ENCODE results near the gene OLFML3.
"Not testable (repeated sequence)": the region's sequence is repeated elsewhere in the genome, so short reads cannot be mapped to it uniquely, and the experiment has no call there.

Gene OLFML3

GRCh38 chr1:113993072-113993471 is 13.8 kb downstream of the OLFML3 start:
- WGBS, 2 experiments (ENCODE audit: insufficient coverage in 2 of 2) = 98% methylated on average over 5 of the region's 5 CpGs
- Histone ChIP-seq H3K4me1 (ENCODE audit: control insufficient read depth, insufficient read depth, low read length, poor library complexity, severe bottlenecking) (no peaks in the 10 kb centered on the region), H3K27ac (ENCODE audit: low read depth, low read length, severe bottlenecking) (no peak overlapping the region), H3K4me3 (ENCODE audit: extremely low read depth, insufficient read depth, low read length, poor library complexity, severe bottlenecking) (no peak overlapping the region), H3K36me3 (ENCODE audit: control insufficient read depth, insufficient read depth, low read length) (no peaks in the 10 kb centered on the region), H3K9me3 (ENCODE audit: control insufficient read depth, low read length) (peaks cover 11% of the 10 kb centered on the region)

- Histone ChIP-seq H3K27ac (ENCODE audit: low read depth, low read length, severe bottlenecking) (no peak overlapping the region), H3K4me1 (ENCODE audit: control insufficient read depth, insufficient read depth, low read length, poor library complexity, severe bottlenecking) (no peaks in the 10 kb centered on the region), H3K4me3 (ENCODE audit: extremely low read depth, insufficient read depth, low read length, poor library complexity, severe bottlenecking) (no peak overlapping the region), H3K36me3 (ENCODE audit: control insufficient read depth, insufficient read depth, low read length) (no peaks in the 10 kb centered on the region), H3K9me3 (ENCODE audit: control insufficient read depth, low read length) (peaks cover 11% of the 10 kb centered on the region)
- WGBS, 2 experiments (ENCODE audit: insufficient coverage in 2 of 2) = 82 to 94% methylated on average over 2 of the region's 2 CpGs
These were observed 14.5 kb downstream of the OLFML3 start for GRCh38 chr1:113993766-113994165.

- H3K4me3 ChIP-seq (ENCODE audit: extremely low read depth, insufficient read depth, low read length, poor library complexity, severe bottlenecking) = no peak overlapping the region
- 83% methylated on average over 1 of the region's 2 CpGs; no CpG with 5 or more reads in 1 of the 2 experiments for WGBS, 2 experiments (ENCODE audit: insufficient coverage in 2 of 2)
- no peak overlapping the region for H3K27ac ChIP-seq (ENCODE audit: low read depth, low read length, severe bottlenecking)
- no peaks in the 10 kb centered on the region for H3K4me1 ChIP-seq (ENCODE audit: control insufficient read depth, insufficient read depth, low read length, poor library complexity, severe bottlenecking)
- H3K9me3 ChIP-seq (ENCODE audit: control insufficient read depth, low read length) = peaks cover 11% of the 10 kb centered on the region
- no peaks in the 10 kb centered on the region for H3K36me3 ChIP-seq (ENCODE audit: control insufficient read depth, insufficient read depth, low read length)
These were observed 16.1 kb downstream of the OLFML3 start for GRCh38 chr1:113995382-113995781.

- Histone ChIP-seq H3K27ac (ENCODE audit: low read depth, low read length, severe bottlenecking) (no peak overlapping the region), H3K4me3 (ENCODE audit: extremely low read depth, insufficient read depth, low read length, poor library complexity, severe bottlenecking) (no peak overlapping the region), H3K9me3 (ENCODE audit: control insufficient read depth, low read length) (peaks cover 11% of the 10 kb centered on the region), H3K36me3 (ENCODE audit: control insufficient read depth, insufficient read depth, low read length) (no peaks in the 10 kb centered on the region), H3K4me1 (ENCODE audit: control insufficient read depth, insufficient read depth, low read length, poor library complexity, severe bottlenecking) (peaks cover 10% of the 10 kb centered on the region)
- WGBS, 2 experiments (ENCODE audit: insufficient coverage in 2 of 2) = 60 to 95% methylated on average over 1 to 4 of the region's 4 CpGs
These were observed 19.1 kb downstream of the OLFML3 start for GRCh38 chr1:113998361-113998760.

- no peak overlapping the region for H3K4me3 ChIP-seq (ENCODE audit: extremely low read depth, insufficient read depth, low read length, poor library complexity, severe bottlenecking)
- H3K9me3 ChIP-seq (ENCODE audit: control insufficient read depth, low read length) = peaks cover 11% of the 10 kb centered on the region
- peaks cover 16% of the 10 kb centered on the region for H3K4me1 ChIP-seq (ENCODE audit: control insufficient read depth, insufficient read depth, low read length, poor library complexity, severe bottlenecking)
- H3K27ac ChIP-seq (ENCODE audit: low read depth, low read length, severe bottlenecking) = no peak overlapping the region
- WGBS, 2 experiments (ENCODE audit: insufficient coverage in 2 of 2) = no CpG with 5 or more reads among the region's 2 CpGs
- no peaks in the 10 kb centered on the region for H3K36me3 ChIP-seq (ENCODE audit: control insufficient read depth, insufficient read depth, low read length)
These were observed 20.0 kb downstream of the OLFML3 start for GRCh38 chr1:113999233-113999632.

GRCh38 chr1:113999799-114000198 is 20.5 kb downstream of the OLFML3 start:
- Histone ChIP-seq H3K36me3 (ENCODE audit: control insufficient read depth, insufficient read depth, low read length) (no peaks in the 10 kb centered on the region), H3K4me1 (ENCODE audit: control insufficient read depth, insufficient read depth, low read length, poor library complexity, severe bottlenecking) (peaks cover 16% of the 10 kb centered on the region), H3K27ac (ENCODE audit: low read depth, low read length, severe bottlenecking) (no peak overlapping the region), H3K4me3 (ENCODE audit: extremely low read depth, insufficient read depth, low read length, poor library complexity, severe bottlenecking) (no peak overlapping the region), H3K9me3 (ENCODE audit: control insufficient read depth, low read length) (peaks cover 8% of the 10 kb centered on the region)
- no CpG with 5 or more reads among the region's 2 CpGs for WGBS, 2 experiments (ENCODE audit: insufficient coverage in 2 of 2)

GRCh38 chr1:114000406-114000805 is 21.1 kb downstream of the OLFML3 start:
- Histone ChIP-seq H3K27ac (ENCODE audit: low read depth, low read length, severe bottlenecking) (no peak overlapping the region), H3K9me3 (ENCODE audit: control insufficient read depth, low read length) (peaks cover 2% of the 10 kb centered on the region), H3K36me3 (ENCODE audit: control insufficient read depth, insufficient read depth, low read length) (no peaks in the 10 kb centered on the region), H3K4me1 (ENCODE audit: control insufficient read depth, insufficient read depth, low read length, poor library complexity, severe bottlenecking) (peaks cover 16% of the 10 kb centered on the region), H3K4me3 (ENCODE audit: extremely low read depth, insufficient read depth, low read length, poor library complexity, severe bottlenecking) (no peak overlapping the region)

GRCh38 chr1:114002492-114003239 is 23.4 kb downstream of the OLFML3 start:
- Histone ChIP-seq H3K9me3 (ENCODE audit: control insufficient read depth, low read length) (peaks cover 3% of the 10 kb centered on the region), H3K27ac (ENCODE audit: low read depth, low read length, severe bottlenecking) (peak overlapping the region; percentile 45), H3K36me3 (ENCODE audit: control insufficient read depth, insufficient read depth, low read length) (no peaks in the 10 kb centered on the region), H3K4me3 (ENCODE audit: extremely low read depth, insufficient read depth, low read length, poor library complexity, severe bottlenecking) (no peak overlapping the region), H3K4me1 (ENCODE audit: control insufficient read depth, insufficient read depth, low read length, poor library complexity, severe bottlenecking) (peaks cover 16% of the 10 kb centered on the region)
- 61 to 66% methylated on average over 14 to 15 of the region's 15 CpGs for WGBS, 2 experiments (ENCODE audit: insufficient coverage in 2 of 2)

- no peaks in the 10 kb centered on the region for H3K36me3 ChIP-seq (ENCODE audit: control insufficient read depth, insufficient read depth, low read length)
- no peak overlapping the region for H3K4me3 ChIP-seq (ENCODE audit: extremely low read depth, insufficient read depth, low read length, poor library complexity, severe bottlenecking)
- H3K27ac ChIP-seq (ENCODE audit: low read depth, low read length, severe bottlenecking) = peak overlapping the region; percentile 45
- peaks cover 3% of the 10 kb centered on the region for H3K9me3 ChIP-seq (ENCODE audit: control insufficient read depth, low read length)
- WGBS, 2 experiments (ENCODE audit: insufficient coverage in 2 of 2) = 66 to 72% methylated on average over 3 of the region's 5 CpGs
- H3K4me1 ChIP-seq (ENCODE audit: control insufficient read depth, insufficient read depth, low read length, poor library complexity, severe bottlenecking) = peaks cover 22% of the 10 kb centered on the region
These were observed 24.2 kb downstream of the OLFML3 start for GRCh38 chr1:114003431-114003830.

- H3K4me3 ChIP-seq (ENCODE audit: extremely low read depth, insufficient read depth, low read length, poor library complexity, severe bottlenecking); H3K27ac ChIP-seq (ENCODE audit: low read depth, low read length, severe bottlenecking); H3K36me3 ChIP-seq (ENCODE audit: control insufficient read depth, insufficient read depth, low read length); H3K9me3 ChIP-seq (ENCODE audit: control insufficient read depth, low read length): not testable (repeated sequence)
- peaks cover 23% of the 10 kb centered on the region for H3K4me1 ChIP-seq (ENCODE audit: control insufficient read depth, insufficient read depth, low read length, poor library complexity, severe bottlenecking)
- no CpG with 5 or more reads among the region's 4 CpGs for WGBS, 2 experiments (ENCODE audit: insufficient coverage in 2 of 2)
These were observed 27.6 kb downstream of the OLFML3 start for GRCh38 chr1:114006825-114007224.

- Histone ChIP-seq H3K4me3 (ENCODE audit: extremely low read depth, insufficient read depth, low read length, poor library complexity, severe bottlenecking) (no peak overlapping the region), H3K9me3 (ENCODE audit: control insufficient read depth, low read length) (peaks cover 3% of the 10 kb centered on the region), H3K4me1 (ENCODE audit: control insufficient read depth, insufficient read depth, low read length, poor library complexity, severe bottlenecking) (peaks cover 12% of the 10 kb centered on the region), H3K27ac (ENCODE audit: low read depth, low read length, severe bottlenecking) (no peak overlapping the region), H3K36me3 (ENCODE audit: control insufficient read depth, insufficient read depth, low read length) (no peaks in the 10 kb centered on the region)
- WGBS, 2 experiments (ENCODE audit: insufficient coverage in 2 of 2) = 100% methylated on average over 1 of the region's 2 CpGs; no CpG with 5 or more reads in 1 of the 2 experiments
These were observed 29.2 kb downstream of the OLFML3 start for GRCh38 chr1:114008480-114008941.

Measured in mesodermal cell (in vitro differentiated cells).